ENCODE results near the gene TAPT1.

The TAPT1 gene

DNA sequence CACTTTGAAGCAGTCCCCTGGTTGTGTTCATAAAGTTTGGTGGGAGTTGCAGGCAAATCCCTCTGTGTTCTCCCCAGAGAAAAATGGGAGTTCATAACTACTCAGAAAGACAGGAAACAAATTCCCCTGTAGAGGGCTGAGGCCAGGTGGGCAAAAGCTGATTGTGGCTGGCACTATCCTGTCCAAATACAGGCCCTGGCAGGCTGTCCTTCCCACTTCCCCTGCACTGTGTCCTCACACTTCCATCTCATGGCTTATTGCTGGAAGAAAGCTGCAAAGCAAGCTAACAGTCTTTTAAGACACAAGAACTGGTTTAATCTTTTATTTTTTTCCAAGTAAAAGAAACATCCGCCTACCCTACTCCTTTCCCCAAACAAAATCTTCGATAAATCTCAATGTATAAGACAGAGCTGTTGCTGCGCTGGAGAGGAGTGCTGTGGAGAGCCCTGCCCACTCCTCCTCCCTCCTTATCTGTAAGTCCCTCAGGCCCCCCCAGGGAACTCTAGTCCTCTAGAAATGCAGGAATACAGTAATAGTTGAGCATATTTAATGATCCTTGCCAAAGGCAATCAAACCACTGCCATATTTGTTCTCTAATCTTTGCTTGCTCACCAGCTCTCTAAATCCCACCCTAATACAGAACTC, 14.0 kb downstream of the TAPT1 start:
- TF ChIP-seq, protein P1, sequence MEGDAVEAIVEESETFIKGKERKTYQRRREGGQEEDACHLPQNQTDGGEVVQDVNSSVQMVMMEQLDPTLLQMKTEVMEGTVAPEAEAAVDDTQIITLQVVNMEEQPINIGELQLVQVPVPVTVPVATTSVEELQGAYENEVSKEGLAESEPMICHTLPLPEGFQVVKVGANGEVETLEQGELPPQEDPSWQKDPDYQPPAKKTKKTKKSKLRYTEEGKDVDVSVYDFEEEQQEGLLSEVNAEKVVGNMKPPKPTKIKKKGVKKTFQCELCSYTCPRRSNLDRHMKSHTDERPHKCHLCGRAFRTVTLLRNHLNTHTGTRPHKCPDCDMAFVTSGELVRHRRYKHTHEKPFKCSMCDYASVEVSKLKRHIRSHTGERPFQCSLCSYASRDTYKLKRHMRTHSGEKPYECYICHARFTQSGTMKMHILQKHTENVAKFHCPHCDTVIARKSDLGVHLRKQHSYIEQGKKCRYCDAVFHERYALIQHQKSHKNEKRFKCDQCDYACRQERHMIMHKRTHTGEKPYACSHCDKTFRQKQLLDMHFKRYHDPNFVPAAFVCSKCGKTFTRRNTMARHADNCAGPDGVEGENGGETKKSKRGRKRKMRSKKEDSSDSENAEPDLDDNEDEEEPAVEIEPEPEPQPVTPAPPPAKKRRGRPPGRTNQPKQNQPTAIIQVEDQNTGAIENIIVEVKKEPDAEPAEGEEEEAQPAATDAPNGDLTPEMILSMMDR (IDR thresholded peaks at IDR 0.05; ENCODE audit: low read depth, low read length): no peak
- no peak overlapping the region for H3K4me3 ChIP-seq (ENCODE audit: low read depth, low read length)

DNA sequence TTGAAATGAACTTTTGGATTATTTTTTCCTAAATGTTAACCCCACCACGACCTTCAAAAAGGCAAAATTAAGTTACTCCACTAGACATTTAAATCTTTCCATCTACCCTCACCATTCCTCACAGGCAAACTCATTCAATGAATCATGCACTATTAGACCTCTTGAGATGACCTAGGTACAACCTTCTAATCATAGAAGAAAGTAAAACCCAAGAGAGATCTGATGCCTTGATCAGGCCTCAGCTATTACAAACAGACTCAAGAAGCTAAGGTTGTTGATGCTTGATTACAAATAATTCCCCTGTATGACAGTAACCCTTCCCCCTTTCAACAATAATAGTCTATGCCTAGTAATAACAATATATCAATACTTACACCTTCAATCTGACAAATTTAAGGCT, 18.9 kb downstream of the TAPT1 start:
- no peak overlapping the region for H3K4me3 ChIP-seq (ENCODE audit: low read depth, low read length)
- TF ChIP-seq, protein P1 (IDR thresholded peaks at IDR 0.05; ENCODE audit: low read depth, low read length): no peak

DNA sequence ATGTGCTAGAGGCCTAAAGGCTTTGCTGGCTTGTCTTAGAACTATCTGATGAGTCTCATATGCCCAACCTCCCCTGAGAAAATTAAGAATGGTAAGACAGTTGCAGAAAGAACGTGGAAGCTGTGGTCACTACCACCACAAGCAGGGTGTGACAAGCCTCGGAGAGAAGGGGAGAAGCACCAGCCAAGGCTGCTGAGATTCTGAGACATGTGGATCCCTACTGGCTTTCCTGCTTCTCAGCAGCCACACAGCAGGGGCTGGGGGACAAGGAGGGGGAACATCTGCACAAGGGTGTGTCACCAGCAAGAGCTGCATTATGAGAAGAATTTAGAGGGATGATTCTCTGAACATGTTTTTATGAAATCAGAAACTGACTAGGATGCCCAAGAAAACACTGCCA, 19.4 kb downstream of the TAPT1 start:
- TF ChIP-seq, protein P1 (IDR thresholded peaks at IDR 0.05; ENCODE audit: low read depth, low read length): no peak
- no peak overlapping the region for H3K4me3 ChIP-seq (ENCODE audit: low read depth, low read length)

DNA sequence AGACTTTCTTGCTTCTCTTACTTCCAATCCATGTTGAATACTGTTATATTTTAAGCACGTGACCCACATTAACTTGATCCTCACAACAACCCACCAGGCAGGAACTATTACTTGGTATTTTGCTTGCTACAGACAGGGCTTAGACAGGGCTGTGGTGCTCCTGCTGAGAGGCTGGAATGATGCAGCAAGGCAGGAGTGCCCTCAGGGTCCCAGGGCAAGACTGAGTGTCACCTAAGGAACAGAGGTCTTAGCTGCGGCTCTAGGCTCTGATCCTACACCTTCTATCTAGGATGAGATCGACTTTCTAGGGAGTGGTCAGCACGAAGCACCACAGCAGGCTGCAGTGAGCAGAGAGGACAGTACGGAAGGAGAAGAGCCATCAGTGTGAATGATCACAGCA, 20.0 kb downstream of the TAPT1 start:
- no peak overlapping the region for H3K4me3 ChIP-seq (ENCODE audit: low read depth, low read length)
- TF ChIP-seq, protein P1 (IDR thresholded peaks at IDR 0.05; ENCODE audit: low read depth, low read length): no peak

DNA sequence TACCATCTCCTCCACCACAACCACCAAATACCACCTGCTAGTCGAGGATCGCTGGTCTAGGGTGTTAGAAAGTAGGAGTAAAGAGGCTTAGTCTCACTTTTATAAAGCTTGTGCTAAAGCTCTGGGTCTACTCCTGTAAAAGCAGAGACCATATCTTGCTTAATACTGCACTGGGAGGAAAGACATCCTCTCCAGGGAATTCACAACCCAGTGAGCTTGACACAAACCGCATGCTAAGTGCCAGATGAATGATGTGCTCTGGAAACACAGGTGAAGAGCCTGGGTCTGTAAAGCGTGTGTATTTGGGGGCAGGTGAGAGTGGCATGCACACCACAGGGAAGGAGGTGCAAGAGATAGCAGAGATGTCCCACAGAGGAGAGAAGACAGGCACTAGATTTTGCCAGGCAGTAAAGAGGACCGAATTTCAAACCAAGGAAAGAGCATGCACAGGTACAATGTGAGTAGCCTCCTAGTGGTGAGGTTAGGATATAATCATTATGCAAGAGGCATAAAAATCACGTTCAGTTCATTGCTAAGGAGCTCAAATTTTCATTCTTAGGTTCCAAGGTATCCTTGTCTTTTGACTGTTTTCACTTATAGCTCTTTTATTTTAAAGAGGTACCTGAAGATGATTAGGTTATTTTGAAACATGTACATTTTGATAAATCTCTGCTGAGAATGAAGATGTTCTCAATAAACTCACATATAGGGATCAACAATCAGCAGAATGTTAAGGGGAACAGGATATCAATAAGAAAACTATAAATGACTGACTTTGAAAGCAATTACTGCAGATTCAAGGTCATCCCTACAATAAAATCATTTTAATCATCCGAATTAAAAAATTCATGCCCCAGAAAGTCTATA, 20.7 kb downstream of the TAPT1 start:
- H3K4me3 ChIP-seq (ENCODE audit: low read depth, low read length): no peak overlapping the region
- TF ChIP-seq, protein P1 (IDR thresholded peaks at IDR 0.05; ENCODE audit: low read depth, low read length): no peak; the same call in 1 of the 2 replicates

DNA sequence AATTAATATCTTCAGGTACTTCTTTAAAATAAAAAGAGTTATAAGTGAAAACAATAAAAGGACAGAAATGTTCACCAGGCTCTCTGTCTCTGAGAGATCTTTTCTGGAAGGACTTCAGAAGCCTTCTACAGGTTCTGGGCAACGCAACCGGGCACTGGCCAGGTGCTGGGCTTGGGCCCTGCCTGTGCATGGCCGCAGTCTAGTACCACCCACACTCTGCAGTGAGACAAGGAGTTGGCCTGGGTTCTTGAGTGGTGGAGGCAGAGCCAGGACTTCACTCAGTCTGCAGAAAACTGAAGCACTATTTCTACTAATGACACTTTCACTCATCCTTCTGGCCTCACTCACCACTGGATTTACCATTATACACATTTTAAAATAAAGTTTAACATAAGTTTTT, 21.8 kb downstream of the TAPT1 start:
- TF ChIP-seq, protein P1 (IDR thresholded peaks at IDR 0.05; ENCODE audit: low read depth, low read length): no peak
- H3K4me3 ChIP-seq (ENCODE audit: low read depth, low read length): no peak overlapping the region

DNA sequence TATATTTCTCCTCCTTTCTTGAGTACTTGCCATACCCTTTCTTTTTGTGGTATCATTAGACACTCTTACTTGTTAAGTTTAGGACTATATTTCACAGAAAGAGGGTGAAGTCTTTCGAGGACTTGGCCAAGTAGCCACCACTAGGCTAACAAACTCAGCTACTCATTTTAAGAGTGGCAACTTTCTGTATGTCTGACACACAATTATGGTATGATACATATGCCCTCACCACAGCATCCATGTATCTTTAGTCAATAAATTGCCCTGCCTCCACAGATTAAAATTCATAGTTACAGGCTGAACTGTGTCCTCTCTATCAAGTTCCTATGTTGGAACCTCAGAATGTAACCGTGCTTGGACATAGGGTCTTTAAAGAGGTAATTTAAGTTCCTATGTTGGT, 23.2 kb downstream of the TAPT1 start:
- TF ChIP-seq, protein P1 (IDR thresholded peaks at IDR 0.05; ENCODE audit: low read depth, low read length): no peak

More for the DNA sequence above, 23.2 kb downstream of the TAPT1 start:
- no peak overlapping the region for H3K4me3 ChIP-seq (ENCODE audit: low read depth, low read length)
